HFF-Myc (cell line): ENCODE measurements around the gene TNS1.

Experiments
- DNase-seq: peaks from one replicate; pipeline ENCODE4 v3.0.0-alpha.2; 2011; ENCODE audit warnings: low read depth; ENCODE audit errors: extremely low read depth
- H3K4me3 ChIP-seq: replicated peaks from 2 replicates; pipeline ENCODE4 v1.5.1; 2011; ENCODE audit warnings: low read depth, mild to moderate bottlenecking, control low read depth, low read length
- CTCF ChIP-seq: IDR thresholded peaks from 2 replicates; pipeline ENCODE4 v1.5.1; 2012; ENCODE audit warnings: mild to moderate bottlenecking, low read depth, low read length, control low read depth; ENCODE audit errors: missing control alignments

TNS1 gene

GRCh38 chr2:217799563-217800432 lies 203.0 kb downstream of the TNS1 start:
- no peak for TF ChIP-seq CTCF
- no peak overlapping the region for H3K4me3 ChIP-seq
- DNase-seq = no peak

GRCh38 chr2:217798743-217799562 lies 203.8 kb downstream of the TNS1 start:
- no peak for TF ChIP-seq CTCF
- no peak for DNase-seq

GRCh38 chr2:217798191-217798590 lies 204.6 kb downstream of the TNS1 start:
- no peak overlapping the region for H3K4me3 ChIP-seq
- no peak for TF ChIP-seq CTCF
- DNase-seq = no peak

More at GRCh38 chr2:217798743-217799562, 203.8 kb downstream of the TNS1 start:
- H3K4me3 ChIP-seq = no peak overlapping the region

- no peak overlapping the region for H3K4me3 ChIP-seq
- no peak for TF ChIP-seq CTCF
- no peak for DNase-seq
These were observed 205.1 kb downstream of the TNS1 start for GRCh38 chr2:217797661-217798069.

- no peak overlapping the region for H3K4me3 ChIP-seq
- DNase-seq = no peak
- no peak for TF ChIP-seq CTCF
These were observed 205.6 kb downstream of the TNS1 start for GRCh38 chr2:217797165-217797564.

GRCh38 chr2:217795706-217796465 lies 206.9 kb downstream of the TNS1 start:
- no peak overlapping the region for H3K4me3 ChIP-seq
- no peak for TF ChIP-seq CTCF
- no peak for DNase-seq
